Activated CD8-positive, alpha-beta memory T cell treated with anti-CD3 and anti-CD28 coated beads for 36 hours (primary cell): ENCODE data around the gene CDC16. TPM values are rescaled to one million over a fixed set of nuclear protein-coding genes. Genes with fewer than 3 reads are reported as not detected.

Experiments used
- CTCF ChIA-PET: fragments of 350-600 bp; sonication (Branson Sonifier 250); formaldehyde crosslinking; loops from one replicate; lab custom pipeline; 2021; ENCODE audit warnings: antibody characterized with exemption; lab: Charles Lee
- POLR2A ChIA-PET: fragments of 350-600 bp; sonication (Branson Sonifier 250); formaldehyde crosslinking; loops from one replicate; lab custom pipeline; 2021; ENCODE audit warnings: antibody characterized with exemption; lab: Charles Lee
- total RNA-seq, 2 experiments: library from RNA; stranded (reverse); gene quantifications; one replicate each; pipeline ENCODE4 v1.2.3, GENCODE V29; 2021

Gene CDC16
- total RNA-seq, 2 experiments from 2014 or later: 75.1 to 76.7 TPM

DNA sequence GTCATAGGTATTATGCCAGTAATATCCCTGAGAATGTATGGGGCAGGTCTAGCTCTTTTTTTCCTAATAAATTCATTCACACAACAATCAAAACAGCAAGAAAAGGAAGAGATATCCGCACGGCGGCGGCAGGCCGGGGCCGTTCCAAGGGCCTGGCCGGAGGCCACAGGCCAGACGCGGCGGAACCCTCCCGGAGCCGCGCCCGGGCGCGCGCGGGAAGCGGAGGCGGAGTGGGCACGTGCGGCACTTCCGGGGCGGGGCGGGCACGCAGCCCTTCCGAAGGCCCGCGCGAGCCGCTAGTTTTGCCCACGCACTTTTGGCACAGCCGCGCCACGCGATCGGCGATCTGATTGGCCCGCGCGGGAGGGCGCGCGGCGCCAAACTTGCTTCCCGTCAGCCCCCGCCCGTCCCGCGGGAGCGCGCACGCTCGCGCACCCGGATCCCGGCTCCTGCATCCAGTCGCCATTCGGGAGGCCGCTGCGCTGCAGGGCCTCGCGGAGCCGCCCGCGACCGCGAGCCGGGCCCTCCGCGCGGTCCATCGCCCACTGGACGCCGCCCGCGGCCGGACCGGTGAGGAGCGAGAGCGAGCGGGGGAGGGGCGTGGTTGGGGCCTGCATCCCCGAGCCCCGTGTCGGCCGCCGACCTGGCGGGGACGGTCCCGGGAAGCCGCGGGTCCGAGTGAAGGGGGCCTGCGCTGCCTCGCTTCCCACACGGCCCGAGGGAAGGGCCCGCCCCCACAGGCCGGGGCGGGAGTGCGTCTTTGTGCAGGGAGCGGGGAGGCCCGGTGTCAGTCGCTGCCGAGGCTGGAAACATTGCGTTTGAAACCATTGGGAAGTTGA lies 79.6 kb downstream of the CDC16 start, which contains the start of gene CHAMP1:
CHAMP1 (plus strand) TSS at position 430 of the 839 bp plus-strand sequence. CDS start 9,340 bp downstream, outside the sequence.
- CTCF ChIA-PET: interaction anchor here (0.8 kb wide), 1 partner anchor 183 kb away, joined by 3 read pairs; no protein-coding TSS in a partner anchor
- POLR2A ChIA-PET: interaction anchor here (0.7 to 1.7 kb wide), 4 partner anchors 26 to 34 kb away, joined by 3 to 5 read pairs (median 4); partner anchors contain the start of gene UPF3A

DNA sequence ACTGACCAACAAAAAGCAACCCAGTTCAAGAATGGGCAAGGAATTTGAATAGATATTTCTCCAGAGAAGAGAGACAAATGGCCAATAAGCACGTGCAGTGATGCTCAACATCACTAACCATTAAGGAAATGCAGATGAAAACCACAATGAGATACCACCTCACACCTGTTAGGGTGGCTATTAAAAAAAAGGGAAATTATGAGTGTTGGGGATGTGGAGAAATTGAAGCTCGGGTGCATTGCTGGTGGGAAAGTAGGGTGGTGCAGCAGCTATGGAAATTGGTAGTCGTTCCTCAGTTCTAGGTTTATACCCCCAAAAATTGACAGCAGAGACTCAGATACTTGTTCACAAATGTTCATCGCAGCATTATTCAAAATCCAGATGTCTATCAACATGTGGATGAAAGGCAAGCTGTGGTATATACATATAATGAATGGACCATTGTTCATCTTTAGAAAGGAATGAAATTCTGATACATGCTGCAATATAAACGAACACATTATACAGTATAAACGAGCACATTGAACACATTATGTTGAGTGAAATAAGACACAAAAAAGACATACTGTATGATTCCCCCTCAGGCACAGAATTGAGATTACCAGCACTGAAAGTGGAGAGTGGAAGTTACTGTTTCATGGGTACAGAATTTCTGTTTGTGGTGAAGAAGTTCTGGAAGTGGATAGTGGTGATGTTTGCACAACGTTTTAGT lies 80.5 kb downstream of the CDC16 start:
- POLR2A ChIA-PET: interaction anchor here (0.6 to 1.1 kb wide), 5 partner anchors 26 to 55 kb away, joined by 3 to 5 read pairs (median 3); partner anchors contain the start of gene UPF3A

DNA sequence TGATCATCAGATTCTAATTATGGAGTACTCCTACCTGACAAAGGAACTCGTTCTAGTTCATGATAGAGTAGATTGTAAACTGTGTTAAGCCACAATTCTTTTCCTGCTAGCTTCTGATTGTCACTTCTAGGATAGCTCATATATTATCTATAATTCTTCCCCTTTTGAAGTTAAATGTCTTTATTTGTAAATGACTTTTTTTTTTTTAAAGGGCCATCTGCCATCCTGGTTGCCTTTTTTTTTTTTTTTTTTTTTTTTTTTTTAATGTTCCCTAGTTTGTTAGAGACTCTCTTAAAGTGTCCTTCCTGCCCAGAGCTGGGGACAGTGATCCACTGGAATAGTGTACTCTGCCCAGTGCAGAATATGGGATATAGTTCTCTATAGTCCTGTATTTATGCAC lies 83.9 kb downstream of the CDC16 start:
- CTCF ChIA-PET: no interaction called here
- POLR2A ChIA-PET: interaction anchor here (0.6 kb wide), 1 partner anchor 324 kb away, joined by 3 read pairs; no protein-coding TSS in a partner anchor

More for the DNA sequence above, 80.5 kb downstream of the CDC16 start:
- CTCF ChIA-PET: no interaction called here

DNA sequence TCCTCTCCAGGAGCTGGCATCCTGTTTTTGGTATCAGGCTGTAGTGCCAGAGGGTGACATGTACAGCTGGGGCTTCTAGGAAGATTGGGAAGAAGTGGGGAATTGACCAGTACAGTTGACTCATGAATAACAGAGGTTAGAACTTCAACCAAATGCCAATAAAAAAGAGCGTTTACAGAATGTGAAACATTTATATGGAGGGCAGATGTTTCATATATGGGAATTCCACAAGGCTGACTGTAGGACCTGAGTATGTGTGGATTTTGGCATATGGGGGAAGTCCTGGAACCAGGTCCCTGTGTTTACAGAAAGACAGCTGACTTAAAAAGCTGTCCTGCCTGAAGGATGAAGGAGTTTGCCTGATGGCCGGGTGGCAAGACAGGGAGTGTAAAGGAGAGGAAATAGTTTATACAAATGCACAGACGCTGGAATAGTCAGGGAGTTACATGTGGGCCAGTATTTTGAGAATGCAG lies 84.8 kb downstream of the CDC16 start:
- ChIA-PET POLR2A (no interaction called here), CTCF (interaction anchor here (1.3 kb wide), 1 partner anchor 39 kb away, joined by 6 read pairs; no protein-coding TSS in a partner anchor)

DNA sequence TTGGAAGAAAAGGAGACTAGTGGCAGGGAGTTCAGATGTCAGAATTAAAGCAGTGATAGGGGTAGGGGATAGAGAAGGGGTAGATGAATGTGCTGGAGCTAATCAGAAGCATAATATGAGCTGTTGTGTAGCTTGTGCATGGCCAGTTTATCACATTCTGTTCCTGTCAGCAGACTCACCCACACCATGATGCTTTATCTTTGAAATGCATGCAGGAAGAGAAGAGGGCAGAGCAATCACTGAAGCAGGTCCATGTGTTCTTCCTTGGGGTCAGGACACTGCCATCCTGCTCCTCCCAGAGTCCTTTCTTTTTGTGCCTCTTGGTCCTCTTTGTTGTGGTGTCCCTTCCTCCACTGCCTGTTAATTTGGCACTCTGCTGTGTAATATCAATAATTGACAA lies 85.4 kb downstream of the CDC16 start:
- ChIA-PET POLR2A (no interaction called here), CTCF (interaction anchor here (1.3 kb wide), 1 partner anchor 40 kb away, joined by 6 read pairs; no protein-coding TSS in a partner anchor)

DNA sequence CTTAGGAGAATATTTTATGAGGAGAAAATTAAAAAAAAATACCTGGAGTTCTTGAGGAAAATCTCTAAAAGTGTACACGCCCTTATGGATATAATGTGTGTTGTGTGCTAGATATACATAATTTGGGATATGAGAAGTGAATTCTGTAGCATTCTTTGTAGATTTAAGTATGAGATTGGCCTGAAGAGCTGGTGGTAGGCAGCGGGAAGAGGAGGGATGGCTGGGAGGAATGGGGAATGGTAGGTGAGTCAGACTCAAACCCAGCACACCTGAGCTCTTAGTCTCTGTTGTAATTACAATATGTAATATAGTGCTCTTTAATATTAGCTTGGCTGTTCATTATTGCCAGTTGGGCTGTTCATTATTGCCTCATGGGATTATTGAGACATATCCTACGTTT lies 86.6 kb downstream of the CDC16 start:
- CTCF ChIA-PET: no interaction called here
- POLR2A ChIA-PET: no interaction called here

Other genes with a start within 250 kb of the CDC16 start
- gene RASA3, start 102.3 kb upstream of the CDC16 start, total RNA-seq: 10 to 100 TPM; 22.1 to 22.5 TPM
- not detected for gene CFAP97D2, start 55.6 kb upstream of the CDC16 start, total RNA-seq
- 10 to 100 TPM; 41.8 to 46.2 TPM for gene UPF3A, start 46.7 kb downstream of the CDC16 start, total RNA-seq
- 10 to 100 TPM; 42.0 to 42.3 TPM for gene CHAMP1, start 79.6 kb downstream of the CDC16 start, total RNA-seq